Subcutaneous adipose tissue (tissue), 4 donors: Measurements from ENCODE around the gene PAK6. TPM values are rescaled to one million over a fixed set of nuclear protein-coding genes. Genes with fewer than 3 reads are reported as not detected.

Experiments
- CTCF ChIP-seq: fragments of 450-650 bp; IDR thresholded peaks from one replicate; pipeline ENCODE4 v1.5.1; 2016; ENCODE audit warnings: low read depth, mild to moderate bottlenecking, control low read depth, antibody characterized with exemption, moderate library complexity
- total RNA-seq, 4 donors: library from RNA; depleted of rRNA; stranded (reverse); fragments of >200 nt; gene quantifications; one replicate each; pipeline ENCODE4 v1.1.0, GENCODE V29; 2016

PAK6 gene
- total RNA-seq, 4 donors from 2014 or later: 0.49 to 4.1 (median 0.81) TPM

- no peak for TF ChIP-seq CTCF
Measured at GRCh38 chr15:40267670-40268069, 28.8 kb downstream of the PAK6 start.

GRCh38 chr15:40269604-40270003, 30.7 kb downstream of the PAK6 start:
- TF ChIP-seq CTCF: no peak

GRCh38 chr15:40270246-40270995, 31.6 kb downstream of the PAK6 start:
- no peak for TF ChIP-seq CTCF

- no peak for TF ChIP-seq CTCF
Measured at GRCh38 chr15:40271685-40272484, 33.0 kb downstream of the PAK6 start.

GRCh38 chr15:40272485-40273056, 33.7 kb downstream of the PAK6 start:
- no peak for TF ChIP-seq CTCF

GRCh38 chr15:40273428-40273827, 34.6 kb downstream of the PAK6 start:
- TF ChIP-seq CTCF: no peak
